SK-N-SH treated with all-trans-retinoic acid at 6 μM for 48 hours (cell line): ENCODE measurements around the gene DGAT2L6.

Source experiments
- ATAC-seq: fragments of 200-7000 bp; cut with Tn5 transposase; 3 replicates; pipeline ENCODE4 v1.9.1; 2020; ENCODE audit warnings: mild to moderate bottlenecking, moderate library complexity
- ARNTL ChIP-seq: fragments of 450-650 bp; formaldehyde crosslinking; IDR thresholded peaks from 2 replicates; pipeline ENCODE4 v1.5.0; 2020; ENCODE audit warnings: low read depth, mild to moderate bottlenecking, moderate library complexity, borderline replicate concordance
- BACH2 ChIP-seq: fragments of 250-450 bp; sonication (Bioruptor Pico); IDR thresholded peaks from 2 replicates; pipeline ENCODE4 v1.9.0; 2021; ENCODE audit warnings: mild to moderate bottlenecking, borderline replicate concordance
- CSDC2 ChIP-seq: fragments of 250-450 bp; sonication (Bioruptor Pico); IDR thresholded peaks from 2 replicates; pipeline ENCODE4 v1.5.0; 2020; ENCODE audit warnings: mild to moderate bottlenecking, moderate library complexity
- GLIS3 ChIP-seq: fragments of 250-450 bp; sonication (Bioruptor Pico); IDR thresholded peaks from 2 replicates; pipeline ENCODE4 v1.5.0; 2020; ENCODE audit warnings: mild to moderate bottlenecking, moderate library complexity
- ISL1 ChIP-seq: fragments of 250-450 bp; sonication (Bioruptor Pico); IDR thresholded peaks from 2 replicates; pipeline ENCODE4 v2.1.2; 2022; ENCODE audit warnings: mild to moderate bottlenecking, moderate library complexity
- SNAI2 ChIP-seq: fragments of 250-450 bp; sonication (Bioruptor Pico); IDR thresholded peaks from 2 replicates; pipeline ENCODE4 v1.5.0; 2020; ENCODE audit warnings: mild to moderate bottlenecking, moderate library complexity
- TOX ChIP-seq: fragments of 250-450 bp; sonication (Bioruptor Pico); IDR thresholded peaks from 2 replicates; pipeline ENCODE4 v1.8.0; 2021; ENCODE audit warnings: mild to moderate bottlenecking, moderate library complexity, borderline replicate concordance
- ZC3H10 ChIP-seq: fragments of 250-450 bp; sonication (Bioruptor Pico); IDR thresholded peaks from 2 replicates; pipeline ENCODE4 v1.5.1; 2021; ENCODE audit warnings: mild to moderate bottlenecking, moderate library complexity
- ZFP3 ChIP-seq: fragments of 250-450 bp; sonication (Bioruptor Pico); IDR thresholded peaks from 2 replicates; pipeline ENCODE4 v1.5.0; 2020; ENCODE audit warnings: mild to moderate bottlenecking, moderate library complexity
- ZFP30 ChIP-seq: fragments of 450-650 bp; formaldehyde crosslinking; IDR thresholded peaks from 2 replicates; pipeline ENCODE4 v1.5.0; 2022; ENCODE audit warnings: mild to moderate bottlenecking, moderate library complexity
- ZNF565 ChIP-seq: fragments of 450-650 bp; formaldehyde crosslinking; conservative IDR thresholded peaks from 2 replicates; pipeline ENCODE4 v1.5.0; 2020; ENCODE audit warnings: low read depth, mild to moderate bottlenecking, moderate library complexity
- ZNF8 ChIP-seq: fragments of 450-650 bp; formaldehyde crosslinking; IDR thresholded peaks from 2 replicates; pipeline ENCODE4 v1.5.0; 2020; ENCODE audit warnings: mild to moderate bottlenecking, moderate library complexity
- TF ChIP-seq, protein P1 (sequence below): fragments of 250-450 bp; sonication (Bioruptor Pico); IDR thresholded peaks from 2 replicates; pipeline ENCODE4 v1.8.0; 2020; ENCODE audit warnings: mild to moderate bottlenecking, moderate library complexity, borderline replicate concordance
- TF ChIP-seq, protein P2 (sequence below): fragments of 250-450 bp; sonication (Bioruptor Pico); IDR thresholded peaks from 2 replicates; pipeline ENCODE4 v1.5.0; 2020; ENCODE audit warnings: mild to moderate bottlenecking, moderate library complexity
- TF ChIP-seq, protein P3 (sequence below): fragments of 250-450 bp; sonication (Bioruptor Pico); IDR thresholded peaks from 2 replicates; pipeline ENCODE4 v1.5.1; 2020; ENCODE audit warnings: low read depth, mild to moderate bottlenecking, moderate library complexity
- TF ChIP-seq, protein P4 (sequence below): fragments of 250-450 bp; sonication (Bioruptor Pico); IDR thresholded peaks from 2 replicates; pipeline ENCODE4 v1.5.1; 2021; ENCODE audit warnings: mild to moderate bottlenecking, moderate library complexity

The DGAT2L6 gene

DNA sequence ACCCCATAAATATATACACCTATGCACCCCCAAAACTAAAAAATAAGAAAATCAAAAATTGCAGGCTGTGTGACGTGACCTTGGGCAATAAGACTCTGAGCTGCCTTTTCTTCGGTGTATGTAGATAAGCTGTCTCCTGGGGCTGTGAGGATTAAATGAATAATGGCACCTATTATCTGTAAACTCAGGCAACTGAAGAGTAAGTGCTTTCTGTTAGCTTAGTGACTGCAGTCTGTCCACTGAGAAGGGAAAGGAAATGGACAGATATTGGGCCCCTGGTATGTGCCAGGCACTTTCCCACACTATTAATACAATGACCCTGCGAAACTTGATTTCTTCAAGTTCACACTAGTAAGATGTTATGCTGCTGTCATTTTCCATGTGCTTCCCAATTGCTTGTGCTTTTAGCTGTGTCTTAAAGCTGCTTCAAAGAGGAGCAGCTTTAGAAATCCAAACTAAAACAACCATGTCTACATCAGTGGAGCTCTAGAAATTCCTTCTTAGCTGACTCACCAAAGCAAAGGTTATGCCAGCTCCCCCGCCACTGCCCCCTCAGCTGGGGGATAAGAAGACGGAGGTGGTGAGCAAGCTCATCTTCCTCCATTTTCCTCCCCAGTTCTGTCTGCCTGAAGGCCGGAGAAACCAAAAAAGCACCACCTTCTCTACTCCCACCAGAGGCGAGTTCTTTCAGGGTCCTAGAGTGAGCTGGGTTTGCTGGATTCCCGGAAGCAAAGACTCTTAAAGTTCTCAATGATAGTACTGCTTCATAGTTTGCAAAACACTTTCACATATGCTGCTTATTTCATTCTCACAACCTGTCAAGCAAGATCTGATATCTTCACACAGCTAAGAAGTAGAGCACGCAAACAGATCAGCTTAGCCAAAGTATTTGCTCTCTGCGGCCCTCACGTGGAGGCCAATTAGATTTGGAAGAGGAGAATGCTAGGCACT, 8.8 kb upstream of the DGAT2L6 start:
- peak; percentile 82 for ATAC-seq
- TF ChIP-seq ISL1 (CRISPR knock-in tag) = 0 out of 2 replicates have a peak, but pooled peaks have one; percentile 18
- no peak for TF ChIP-seq ZNF8 (CRISPR knock-in tag)

DNA sequence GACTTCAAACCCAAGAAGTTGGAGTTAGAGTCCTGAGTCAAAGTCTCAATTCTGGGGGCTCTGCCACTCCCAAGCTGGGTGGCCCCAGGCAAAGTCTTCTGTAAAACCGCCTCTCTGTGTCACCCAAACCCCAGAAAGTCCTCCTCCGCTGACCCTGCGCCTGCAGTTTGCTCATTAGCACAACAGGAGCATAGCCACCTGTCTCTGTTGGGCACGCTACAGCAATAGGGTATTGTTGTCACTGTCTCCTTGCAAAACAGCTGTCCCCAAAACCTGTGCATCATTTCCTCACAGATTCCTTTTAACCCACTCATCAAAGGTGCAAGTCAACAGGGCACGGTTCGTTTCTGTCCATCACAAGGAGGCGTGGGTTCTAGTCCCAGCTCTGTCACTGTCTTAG, 8.0 kb upstream of the DGAT2L6 start:
- ATAC-seq = no peak
- TF ChIP-seq TOX (CRISPR knock-in tag) (no peak), ZFP3 (CRISPR knock-in tag) (no peak), ZC3H10 (CRISPR knock-in tag) (no peak), GLIS3 (CRISPR knock-in tag) (no peak), SNAI2 (no peak)
- TF ChIP-seq, protein P1, sequence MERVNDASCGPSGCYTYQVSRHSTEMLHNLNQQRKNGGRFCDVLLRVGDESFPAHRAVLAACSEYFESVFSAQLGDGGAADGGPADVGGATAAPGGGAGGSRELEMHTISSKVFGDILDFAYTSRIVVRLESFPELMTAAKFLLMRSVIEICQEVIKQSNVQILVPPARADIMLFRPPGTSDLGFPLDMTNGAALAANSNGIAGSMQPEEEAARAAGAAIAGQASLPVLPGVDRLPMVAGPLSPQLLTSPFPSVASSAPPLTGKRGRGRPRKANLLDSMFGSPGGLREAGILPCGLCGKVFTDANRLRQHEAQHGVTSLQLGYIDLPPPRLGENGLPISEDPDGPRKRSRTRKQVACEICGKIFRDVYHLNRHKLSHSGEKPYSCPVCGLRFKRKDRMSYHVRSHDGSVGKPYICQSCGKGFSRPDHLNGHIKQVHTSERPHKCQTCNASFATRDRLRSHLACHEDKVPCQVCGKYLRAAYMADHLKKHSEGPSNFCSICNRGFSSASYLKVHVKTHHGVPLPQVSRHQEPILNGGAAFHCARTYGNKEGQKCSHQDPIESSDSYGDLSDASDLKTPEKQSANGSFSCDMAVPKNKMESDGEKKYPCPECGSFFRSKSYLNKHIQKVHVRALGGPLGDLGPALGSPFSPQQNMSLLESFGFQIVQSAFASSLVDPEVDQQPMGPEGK = no peak
- TF ChIP-seq, protein P2, sequence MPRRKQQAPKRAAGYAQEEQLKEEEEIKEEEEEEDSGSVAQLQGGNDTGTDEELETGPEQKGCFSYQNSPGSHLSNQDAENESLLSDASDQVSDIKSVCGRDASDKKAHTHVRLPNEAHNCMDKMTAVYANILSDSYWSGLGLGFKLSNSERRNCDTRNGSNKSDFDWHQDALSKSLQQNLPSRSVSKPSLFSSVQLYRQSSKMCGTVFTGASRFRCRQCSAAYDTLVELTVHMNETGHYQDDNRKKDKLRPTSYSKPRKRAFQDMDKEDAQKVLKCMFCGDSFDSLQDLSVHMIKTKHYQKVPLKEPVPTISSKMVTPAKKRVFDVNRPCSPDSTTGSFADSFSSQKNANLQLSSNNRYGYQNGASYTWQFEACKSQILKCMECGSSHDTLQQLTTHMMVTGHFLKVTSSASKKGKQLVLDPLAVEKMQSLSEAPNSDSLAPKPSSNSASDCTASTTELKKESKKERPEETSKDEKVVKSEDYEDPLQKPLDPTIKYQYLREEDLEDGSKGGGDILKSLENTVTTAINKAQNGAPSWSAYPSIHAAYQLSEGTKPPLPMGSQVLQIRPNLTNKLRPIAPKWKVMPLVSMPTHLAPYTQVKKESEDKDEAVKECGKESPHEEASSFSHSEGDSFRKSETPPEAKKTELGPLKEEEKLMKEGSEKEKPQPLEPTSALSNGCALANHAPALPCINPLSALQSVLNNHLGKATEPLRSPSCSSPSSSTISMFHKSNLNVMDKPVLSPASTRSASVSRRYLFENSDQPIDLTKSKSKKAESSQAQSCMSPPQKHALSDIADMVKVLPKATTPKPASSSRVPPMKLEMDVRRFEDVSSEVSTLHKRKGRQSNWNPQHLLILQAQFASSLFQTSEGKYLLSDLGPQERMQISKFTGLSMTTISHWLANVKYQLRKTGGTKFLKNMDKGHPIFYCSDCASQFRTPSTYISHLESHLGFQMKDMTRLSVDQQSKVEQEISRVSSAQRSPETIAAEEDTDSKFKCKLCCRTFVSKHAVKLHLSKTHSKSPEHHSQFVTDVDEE (CRISPR knock-in tag) = no peak

DNA sequence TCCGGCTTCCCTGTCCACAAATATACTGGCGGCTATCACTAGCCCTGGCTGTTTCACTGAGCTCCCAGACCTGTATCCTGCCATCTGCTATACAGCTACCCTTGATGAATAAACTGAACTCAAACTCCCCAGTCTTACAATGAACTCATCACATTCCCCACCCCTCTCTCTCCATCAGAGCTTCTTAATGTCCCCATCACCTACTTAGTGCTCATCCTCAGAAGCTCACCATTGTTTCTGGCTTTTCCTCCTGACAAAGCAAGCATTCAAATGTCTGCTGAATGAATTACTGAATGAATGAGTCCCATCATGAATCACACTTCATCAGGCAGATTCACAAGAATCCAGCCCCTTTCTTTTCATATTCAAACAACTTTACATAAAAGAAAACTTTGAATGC, 5.7 kb upstream of the DGAT2L6 start:
- no peak for ATAC-seq
- TF ChIP-seq ZFP30 (CRISPR knock-in tag) (no peak), CSDC2 (CRISPR knock-in tag) (no peak), ARNTL (CRISPR knock-in tag) (no peak), ISL1 (CRISPR knock-in tag) (no peak), BACH2 (CRISPR knock-in tag) (no peak), ZNF565 (CRISPR knock-in tag) (no peak), TOX (CRISPR knock-in tag) (no peak), ZC3H10 (CRISPR knock-in tag) (no peak), GLIS3 (CRISPR knock-in tag) (no peak)
- TF ChIP-seq, protein P2 (CRISPR knock-in tag) = no peak
- TF ChIP-seq, protein P1 = no peak
- TF ChIP-seq, protein P3, sequence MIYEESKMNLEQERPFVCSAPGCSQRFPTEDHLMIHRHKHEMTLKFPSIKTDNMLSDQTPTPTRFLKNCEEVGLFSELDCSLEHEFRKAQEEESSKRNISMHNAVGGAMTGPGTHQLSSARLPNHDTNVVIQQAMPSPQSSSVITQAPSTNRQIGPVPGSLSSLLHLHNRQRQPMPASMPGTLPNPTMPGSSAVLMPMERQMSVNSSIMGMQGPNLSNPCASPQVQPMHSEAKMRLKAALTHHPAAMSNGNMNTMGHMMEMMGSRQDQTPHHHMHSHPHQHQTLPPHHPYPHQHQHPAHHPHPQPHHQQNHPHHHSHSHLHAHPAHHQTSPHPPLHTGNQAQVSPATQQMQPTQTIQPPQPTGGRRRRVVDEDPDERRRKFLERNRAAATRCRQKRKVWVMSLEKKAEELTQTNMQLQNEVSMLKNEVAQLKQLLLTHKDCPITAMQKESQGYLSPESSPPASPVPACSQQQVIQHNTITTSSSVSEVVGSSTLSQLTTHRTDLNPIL = no peak
- TF ChIP-seq, protein P4, sequence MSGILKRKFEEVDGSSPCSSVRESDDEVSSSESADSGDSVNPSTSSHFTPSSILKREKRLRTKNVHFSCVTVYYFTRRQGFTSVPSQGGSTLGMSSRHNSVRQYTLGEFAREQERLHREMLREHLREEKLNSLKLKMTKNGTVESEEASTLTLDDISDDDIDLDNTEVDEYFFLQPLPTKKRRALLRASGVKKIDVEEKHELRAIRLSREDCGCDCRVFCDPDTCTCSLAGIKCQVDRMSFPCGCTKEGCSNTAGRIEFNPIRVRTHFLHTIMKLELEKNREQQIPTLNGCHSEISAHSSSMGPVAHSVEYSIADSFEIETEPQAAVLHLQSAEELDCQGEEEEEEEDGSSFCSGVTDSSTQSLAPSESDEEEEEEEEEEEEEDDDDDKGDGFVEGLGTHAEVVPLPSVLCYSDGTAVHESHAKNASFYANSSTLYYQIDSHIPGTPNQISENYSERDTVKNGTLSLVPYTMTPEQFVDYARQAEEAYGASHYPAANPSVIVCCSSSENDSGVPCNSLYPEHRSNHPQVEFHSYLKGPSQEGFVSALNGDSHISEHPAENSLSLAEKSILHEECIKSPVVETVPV (CRISPR knock-in tag) = no peak
